Astrocyte (in vitro differentiated cells and primary cell): Measurements from ENCODE around the gene CDKN1B. TPM values are rescaled to one million over a fixed set of nuclear protein-coding genes. Genes with fewer than 3 reads are reported as not detected.

Experiments
- DNase-seq: peaks from one replicate; pipeline ENCODE4 v3.0.0-alpha.2; 2010; ENCODE audit warnings: low read depth
- FAIRE-seq: peaks from 2 replicates; lab custom pipeline; 2011; peaks lifted over from hg19 to GRCh38; lab: Jason Lieb, UNC
- H2AFZ ChIP-seq: 2 replicates; pipeline ENCODE4 v1.6.0; 2012; ENCODE audit warnings: low read depth, low read length, inconsistent platforms
- H3K27ac ChIP-seq: 2 replicates; pipeline ENCODE4 v1.5.1; 2011; ENCODE audit warnings: low read depth, low read length, inconsistent platforms
- H3K27me3 ChIP-seq: 2 replicates; pipeline ENCODE4 v1.6.0; 2011; ENCODE audit warnings: low read length, inconsistent platforms; ENCODE audit not compliant: insufficient read depth
- H3K36me3 ChIP-seq: 2 replicates; pipeline ENCODE4 v1.5.1; 2011; ENCODE audit warnings: low read length, inconsistent platforms; ENCODE audit not compliant: insufficient read depth
- H3K4me1 ChIP-seq: 2 replicates; pipeline ENCODE4 v1.5.1; 2011; ENCODE audit warnings: low read length, inconsistent platforms; ENCODE audit not compliant: insufficient read depth
- H3K4me2 ChIP-seq: 2 replicates; pipeline ENCODE4 v1.6.0; 2012; ENCODE audit warnings: low read length, inconsistent platforms
- H3K4me3 ChIP-seq: 2 replicates; pipeline ENCODE4 v1.5.1; 2011; ENCODE audit warnings: low read depth, mild to moderate bottlenecking, low read length, inconsistent platforms; ENCODE audit not compliant: insufficient read depth
- H3K79me2 ChIP-seq: 2 replicates; pipeline ENCODE4 v1.6.0; 2012; ENCODE audit warnings: mild to moderate bottlenecking, low read length, inconsistent platforms; ENCODE audit not compliant: insufficient read depth
- H3K9ac ChIP-seq: 2 replicates; pipeline ENCODE4 v1.6.0; 2012; ENCODE audit warnings: mild to moderate bottlenecking, low read length, inconsistent platforms
- H3K9me3 ChIP-seq: 2 replicates; pipeline ENCODE4 v1.5.1; 2012; ENCODE audit warnings: low read depth, mild to moderate bottlenecking, low read length, inconsistent platforms; ENCODE audit not compliant: insufficient read depth
- H4K20me1 ChIP-seq: 2 replicates; pipeline ENCODE4 v1.6.0; 2012; ENCODE audit warnings: low read length, inconsistent platforms; ENCODE audit not compliant: insufficient read depth
- H3K27ac Mint-ChIP-seq: one replicate; pipeline ENCODE4 v1.8.0; 2021; ENCODE audit warnings: mild to moderate bottlenecking, mixed read lengths; ENCODE audit not compliant: unreplicated experiment
- H3K27me3 Mint-ChIP-seq: one replicate; pipeline ENCODE4 v1.8.0; 2021; ENCODE audit warnings: low read depth, mixed read lengths; ENCODE audit not compliant: unreplicated experiment
- H3K36me3 Mint-ChIP-seq: one replicate; pipeline ENCODE4 v1.8.0; 2021; ENCODE audit warnings: low read depth, mixed read lengths; ENCODE audit not compliant: unreplicated experiment
- H3K4me1 Mint-ChIP-seq: one replicate; pipeline ENCODE4 v1.8.0; 2021; ENCODE audit warnings: low read depth, mixed read lengths; ENCODE audit not compliant: unreplicated experiment
- H3K4me3 Mint-ChIP-seq: one replicate; pipeline ENCODE4 v1.8.0; 2021; ENCODE audit warnings: mild to moderate bottlenecking, moderate library complexity, mixed read lengths; ENCODE audit not compliant: unreplicated experiment
- H3K9me3 Mint-ChIP-seq: one replicate; pipeline ENCODE4 v1.8.0; 2021; ENCODE audit warnings: mild to moderate bottlenecking, mixed read lengths; ENCODE audit not compliant: unreplicated experiment
- CTCF ChIP-seq: IDR thresholded peaks from 2 replicates; pipeline ENCODE4 v1.5.1; 2011; ENCODE audit warnings: low read depth, mild to moderate bottlenecking, inconsistent platforms, low read length, moderate library complexity; ENCODE audit not compliant: insufficient read depth
- EZH2 ChIP-seq: IDR thresholded peaks from 2 replicates; pipeline ENCODE4 v1.6.1; 2012; ENCODE audit warnings: mild to moderate bottlenecking, low read length, inconsistent platforms; ENCODE audit not compliant: insufficient read depth
- total RNA-seq: library from RNA; stranded (reverse); gene quantifications from 2 replicates; pipeline ENCODE4 v1.2.1, GENCODE V29; 2021

The CDKN1B gene
- total RNA-seq, 1 donor from 2014 or later = 13.4 TPM

- H3K36me3 Mint-ChIP-seq = no peaks in the 10 kb centered on the region
- FAIRE-seq = no peak
- Histone ChIP-seq H3K27ac (no peak overlapping the region), H4K20me1 (no peaks in the 10 kb centered on the region), H3K4me2 (peak overlapping the region; percentile 26), H3K36me3 (no peaks in the 10 kb centered on the region), H2AFZ (no peak overlapping the region), H3K27me3 (no peaks in the 10 kb centered on the region), H3K4me1 (peaks cover 19% of the 10 kb centered on the region), H3K9ac (peak overlapping the region; percentile 36), H3K9me3 (no peaks in the 10 kb centered on the region), H3K79me2 (peaks cover 13% of the 10 kb centered on the region), H3K4me3 (no peak overlapping the region)
- no peak for DNase-seq
- no peaks in the 10 kb centered on the region for H3K9me3 Mint-ChIP-seq
- H3K4me1 Mint-ChIP-seq = peaks cover 8% of the 10 kb centered on the region
- TF ChIP-seq CTCF = no peak
- no peak for TF ChIP-seq EZH2
- no peak overlapping the region for H3K4me3 Mint-ChIP-seq
- no peak overlapping the region for H3K27ac Mint-ChIP-seq
- H3K27me3 Mint-ChIP-seq = peaks cover 2% of the 10 kb centered on the region
These were observed 24.5 kb downstream of the CDKN1B start for GRCh38 chr12:12741660-12742059.

DNA sequence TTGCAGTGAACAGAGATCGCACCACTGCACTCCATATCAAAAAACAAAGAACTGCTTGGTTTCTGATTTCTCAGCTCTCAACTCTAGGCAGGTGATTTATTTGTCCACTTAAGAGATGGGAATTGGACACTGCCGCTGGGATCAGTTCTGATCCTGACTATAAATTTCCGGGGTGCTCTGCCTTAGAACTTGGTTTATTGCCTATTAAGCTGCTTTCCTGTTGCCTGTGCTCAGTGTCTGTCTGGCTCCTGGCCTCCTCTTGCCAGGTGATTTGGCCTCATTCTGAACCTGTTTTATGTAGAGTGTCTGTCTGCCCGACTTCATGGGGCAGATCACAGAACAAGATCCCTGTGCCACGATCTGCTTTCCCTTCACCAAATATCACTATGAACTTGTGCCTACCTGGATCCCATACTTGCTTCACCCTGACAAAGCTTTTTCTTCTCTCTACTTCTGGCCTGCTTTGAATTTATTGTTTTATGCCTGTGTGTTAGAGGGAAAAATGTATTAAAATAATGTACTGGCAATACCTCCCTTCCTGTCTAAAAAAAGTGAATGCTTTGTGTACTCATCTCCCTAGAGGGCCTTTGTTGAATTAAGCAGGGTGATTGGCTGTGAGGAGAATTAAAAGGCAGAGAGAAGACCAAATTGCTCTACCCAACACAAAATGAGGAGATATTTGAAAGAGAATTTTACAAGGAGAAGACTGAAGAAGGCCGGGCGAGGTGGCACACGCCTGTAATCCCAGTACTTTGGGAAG lies 27.6 kb downstream of the CDKN1B start:
- no peak overlapping the region for H3K4me3 ChIP-seq
- DNase-seq = no peak
- H3K79me2 ChIP-seq = peaks cover 8% of the 10 kb centered on the region
- Mint-ChIP-seq H3K27ac (no peak overlapping the region), H3K9me3 (no peaks in the 10 kb centered on the region), H3K27me3 (peaks cover 2% of the 10 kb centered on the region), H3K4me3 (no peak overlapping the region), H3K4me1 (peaks cover 5% of the 10 kb centered on the region), H3K36me3 (no peaks in the 10 kb centered on the region)
- TF ChIP-seq EZH2 (no peak), CTCF (no peak)
- H2AFZ ChIP-seq = no peak overlapping the region
- H4K20me1 ChIP-seq = no peaks in the 10 kb centered on the region
- no peaks in the 10 kb centered on the region for H3K9me3 ChIP-seq
- FAIRE-seq = no peak
- H3K4me2 ChIP-seq = no peak overlapping the region
- no peak overlapping the region for H3K9ac ChIP-seq
- H3K4me1 ChIP-seq = peaks cover 9% of the 10 kb centered on the region
- H3K27me3 ChIP-seq = no peaks in the 10 kb centered on the region
- no peak overlapping the region for H3K27ac ChIP-seq
- H3K36me3 ChIP-seq = no peaks in the 10 kb centered on the region

DNA sequence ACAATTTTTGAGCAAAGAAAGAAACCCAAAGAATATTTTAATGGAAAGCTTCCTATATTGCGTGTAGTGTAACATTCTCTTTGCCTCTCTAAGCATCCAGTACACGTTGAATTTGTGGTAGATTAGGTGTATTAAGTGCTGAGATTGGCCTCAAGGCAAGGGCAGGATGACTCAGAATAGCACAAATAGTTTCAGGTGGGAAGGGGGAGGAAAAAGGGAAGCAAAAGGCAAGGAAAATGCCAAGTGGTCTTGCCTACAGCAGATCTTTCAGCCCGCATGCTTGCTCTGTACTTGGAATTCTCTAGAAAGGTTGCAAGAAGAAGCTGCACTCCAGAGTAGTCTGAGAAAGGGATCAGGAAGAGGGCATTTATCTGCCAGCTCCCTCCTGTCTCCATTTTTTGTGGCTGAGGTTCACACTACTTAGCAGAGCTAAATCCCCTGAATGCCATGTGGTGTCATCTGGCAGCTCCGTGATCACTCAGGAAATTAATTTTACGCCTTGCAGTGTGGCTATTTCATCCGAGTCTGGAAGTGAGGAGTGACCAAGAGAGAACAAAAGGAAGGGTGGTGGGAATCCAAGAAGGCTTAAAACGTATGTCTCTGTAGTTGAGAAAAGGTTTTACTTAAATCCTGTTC lies 28.5 kb downstream of the CDKN1B start:
- Mint-ChIP-seq H3K4me3 (no peak overlapping the region), H3K4me1 (peaks cover 5% of the 10 kb centered on the region), H3K27ac (no peak overlapping the region), H3K36me3 (no peaks in the 10 kb centered on the region), H3K27me3 (peaks cover 2% of the 10 kb centered on the region), H3K9me3 (no peaks in the 10 kb centered on the region)
- Histone ChIP-seq H3K4me1 (peaks cover 9% of the 10 kb centered on the region), H2AFZ (no peak overlapping the region), H3K27me3 (no peaks in the 10 kb centered on the region), H3K36me3 (no peaks in the 10 kb centered on the region), H4K20me1 (no peaks in the 10 kb centered on the region), H3K9me3 (no peaks in the 10 kb centered on the region), H3K79me2 (peaks cover 5% of the 10 kb centered on the region), H3K4me2 (no peak overlapping the region), H3K27ac (no peak overlapping the region), H3K4me3 (no peak overlapping the region), H3K9ac (no peak overlapping the region)
- FAIRE-seq (no peak), DNase-seq (peak; percentile 45)
- TF ChIP-seq EZH2 (no peak), CTCF (no peak)
